Caco-2 (cell line): Measurements from ENCODE around the gene SENP7. TPM values are rescaled to one million over a fixed set of nuclear protein-coding genes. Genes with fewer than 3 reads are reported as not detected.

Experiments used
- BruUV-seq: library from RNA; stranded (reverse); fragments of 400-500 nt; replicated peaks from 2 replicates; lab custom pipeline; 2021; lab: Mats Ljungman, UMichigan
- CTCF ChIA-PET: fragments of 300-600 bp; sonication (Branson Sonifier 250); formaldehyde crosslinking; loops from one replicate; lab custom pipeline; 2022; ENCODE audit warnings: antibody characterized with exemption; lab: Charles Lee
- POLR2A ChIA-PET: fragments of 300-600 bp; sonication (Branson Sonifier 250); formaldehyde crosslinking; loops from one replicate; lab custom pipeline; 2022; ENCODE audit warnings: antibody characterized with exemption; lab: Charles Lee
- DNase-seq, 2 experiments: peaks; one replicate each; pipeline versions ENCODE4 v3.0.0 to v3.0.0-alpha.2; 2020 to 2022
- H3K27me3 ChIP-seq: replicated peaks from 2 replicates; pipeline ENCODE4 v1.6.0; 2011; ENCODE audit warnings: low read length; ENCODE audit not compliant: control insufficient read depth, insufficient read depth
- H3K36me3 ChIP-seq: 2 replicates; pipeline ENCODE4 v1.5.1; 2011; ENCODE audit warnings: low read length; ENCODE audit not compliant: control insufficient read depth, insufficient read depth
- H3K4me1 ChIP-seq: fragments of 250-450 bp; sonication (Bioruptor Pico); 2 replicates; pipeline ENCODE4 v1.5.1; 2020; ENCODE audit warnings: mild to moderate bottlenecking
- H3K4me3 ChIP-seq: 2 replicates; pipeline ENCODE4 v1.5.1; 2011; ENCODE audit warnings: low read depth, mild to moderate bottlenecking, control low read depth, low read length
- H3K9me3 ChIP-seq: fragments of 250-450 bp; sonication (Bioruptor Pico); 2 replicates; pipeline ENCODE4 v1.5.1; 2020; ENCODE audit warnings: mild to moderate bottlenecking, moderate library complexity
- H3K27ac Mint-ChIP-seq: one replicate; pipeline ENCODE4 v1.8.0; 2022; ENCODE audit warnings: mixed read lengths; ENCODE audit not compliant: unreplicated experiment
- H3K27me3 Mint-ChIP-seq: one replicate; pipeline ENCODE4 v1.8.0; 2022; ENCODE audit warnings: mixed read lengths; ENCODE audit not compliant: insufficient read depth, unreplicated experiment
- H3K36me3 Mint-ChIP-seq: one replicate; pipeline ENCODE4 v1.8.0; 2022; ENCODE audit warnings: mild to moderate bottlenecking, mixed read lengths; ENCODE audit not compliant: insufficient read depth, unreplicated experiment
- H3K4me1 Mint-ChIP-seq: one replicate; pipeline ENCODE4 v1.8.0; 2022; ENCODE audit warnings: low read depth, mixed read lengths; ENCODE audit not compliant: unreplicated experiment
- H3K4me3 Mint-ChIP-seq: one replicate; pipeline ENCODE4 v1.8.0; 2022; ENCODE audit warnings: mild to moderate bottlenecking, moderate library complexity, mixed read lengths; ENCODE audit not compliant: unreplicated experiment
- H3K9me3 Mint-ChIP-seq: one replicate; pipeline ENCODE4 v1.8.0; 2022; ENCODE audit warnings: mixed read lengths; ENCODE audit not compliant: unreplicated experiment
- intact Hi-C: fragments of 100-400 bp; cut with micrococcal nuclease; formaldehyde crosslinking; loops from one replicate; pipeline ENCODE4 v1.10.0; 2022; ENCODE audit not compliant: unreplicated experiment
- total RNA-seq: library from RNA; stranded (reverse); gene quantifications from 2 replicates; pipeline ENCODE4 v1.2.3, GENCODE V29; 2022
- TF ChIP-seq, protein P1 (sequence below), 2 experiments: fragments of 200-600 bp in 1 of 2; IDR thresholded peaks; 1 replicate in 1 of 2; 2 replicates in 1 of 2; pipeline versions ENCODE4 v1.5.1 to v1.8.0; 2011 to 2022; ENCODE audit warnings: antibody characterized with exemption in 1 of 2, control low read depth in 1 of 2, inconsistent platforms in 1 of 2, low read depth in 1 of 2, low read length in 1 of 2, mild to moderate bottlenecking in 1 of 2, moderate library complexity in 1 of 2; ENCODE audit not compliant: insufficient read depth in 1 of 2, severe bottlenecking in 1 of 2, unreplicated experiment in 1 of 2

The SENP7 gene
- total RNA-seq, 1 experiment from 2014 or later, result 8.5 TPM

DNA sequence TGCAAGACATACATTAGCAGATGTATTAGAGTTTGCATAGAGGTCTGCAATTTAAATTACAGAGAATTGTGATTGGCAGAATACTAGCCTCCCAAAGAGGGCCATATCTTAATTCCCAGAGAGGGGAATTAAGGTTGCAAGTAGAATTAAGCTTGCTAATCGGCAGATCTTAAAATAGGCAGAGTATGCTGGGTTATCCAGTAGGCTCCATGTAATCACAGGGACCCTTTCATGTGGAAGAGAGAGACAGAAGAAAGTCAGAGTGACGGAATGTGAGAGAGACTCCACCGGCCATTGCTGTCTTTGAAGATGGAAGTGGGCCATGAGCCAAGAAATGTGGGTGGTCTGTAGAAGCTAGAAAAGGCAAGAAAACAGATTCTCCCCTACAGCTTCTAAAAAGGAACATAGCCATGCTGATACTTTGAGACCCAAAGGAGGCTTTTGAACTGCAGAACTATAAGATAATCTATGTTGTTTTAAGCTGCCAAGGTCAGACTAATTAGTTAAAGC is 231.4 kb downstream of the SENP7 start:
- POLR2A ChIA-PET, result no interaction called here
- no peaks in the 10 kb centered on the region for H3K9me3 Mint-ChIP-seq
- CTCF ChIA-PET, result no interaction called here

GRCh38 chr3:101279765-101280385 is 233.1 kb downstream of the SENP7 start:
- BruUV-seq, result no TSS peak
- Histone ChIP-seq H3K4me3 (no peak overlapping the region), H3K9me3 (no peaks in the 10 kb centered on the region), H3K4me1 (no peaks in the 10 kb centered on the region), H3K27me3 (no peaks in the 10 kb centered on the region), H3K36me3 (no peaks in the 10 kb centered on the region)
- Mint-ChIP-seq H3K4me3 (no peak overlapping the region), H3K4me1 (no peaks in the 10 kb centered on the region), H3K27ac (no peak overlapping the region), H3K36me3 (no peaks in the 10 kb centered on the region), H3K9me3 (no peaks in the 10 kb centered on the region), H3K27me3 (no peaks in the 10 kb centered on the region)
- TF ChIP-seq, protein P1, sequence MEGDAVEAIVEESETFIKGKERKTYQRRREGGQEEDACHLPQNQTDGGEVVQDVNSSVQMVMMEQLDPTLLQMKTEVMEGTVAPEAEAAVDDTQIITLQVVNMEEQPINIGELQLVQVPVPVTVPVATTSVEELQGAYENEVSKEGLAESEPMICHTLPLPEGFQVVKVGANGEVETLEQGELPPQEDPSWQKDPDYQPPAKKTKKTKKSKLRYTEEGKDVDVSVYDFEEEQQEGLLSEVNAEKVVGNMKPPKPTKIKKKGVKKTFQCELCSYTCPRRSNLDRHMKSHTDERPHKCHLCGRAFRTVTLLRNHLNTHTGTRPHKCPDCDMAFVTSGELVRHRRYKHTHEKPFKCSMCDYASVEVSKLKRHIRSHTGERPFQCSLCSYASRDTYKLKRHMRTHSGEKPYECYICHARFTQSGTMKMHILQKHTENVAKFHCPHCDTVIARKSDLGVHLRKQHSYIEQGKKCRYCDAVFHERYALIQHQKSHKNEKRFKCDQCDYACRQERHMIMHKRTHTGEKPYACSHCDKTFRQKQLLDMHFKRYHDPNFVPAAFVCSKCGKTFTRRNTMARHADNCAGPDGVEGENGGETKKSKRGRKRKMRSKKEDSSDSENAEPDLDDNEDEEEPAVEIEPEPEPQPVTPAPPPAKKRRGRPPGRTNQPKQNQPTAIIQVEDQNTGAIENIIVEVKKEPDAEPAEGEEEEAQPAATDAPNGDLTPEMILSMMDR (IDR thresholded peaks at IDR 0.05; ENCODE audit: insufficient read depth in 1 of 2, low read depth in 1 of 2, low read length in 1 of 2, severe bottlenecking in 1 of 2, unreplicated experiment in 1 of 2), result no peak
- intact Hi-C loops, result no loop called here
- no peak for DNase-seq
- ChIA-PET CTCF (no interaction called here), POLR2A (no interaction called here)

More for the DNA sequence above, 231.4 kb downstream of the SENP7 start:
- Histone ChIP-seq H3K36me3 (no peaks in the 10 kb centered on the region), H3K4me3 (no peak overlapping the region), H3K27me3 (no peaks in the 10 kb centered on the region), H3K4me1 (no peaks in the 10 kb centered on the region), H3K9me3 (no peaks in the 10 kb centered on the region)
- H3K27me3 Mint-ChIP-seq, result no peaks in the 10 kb centered on the region
- intact Hi-C loops, result no loop called here
- H3K27ac Mint-ChIP-seq, result no peak overlapping the region
- no peak for DNase-seq
- H3K4me1 Mint-ChIP-seq, result no peaks in the 10 kb centered on the region
- H3K36me3 Mint-ChIP-seq, result no peaks in the 10 kb centered on the region
- TF ChIP-seq, protein P1 (IDR thresholded peaks at IDR 0.05; ENCODE audit: insufficient read depth in 1 of 2, low read depth in 1 of 2, low read length in 1 of 2, severe bottlenecking in 1 of 2, unreplicated experiment in 1 of 2), result no peak
- H3K4me3 Mint-ChIP-seq, result no peak overlapping the region
- BruUV-seq, result no TSS peak

- ChIA-PET POLR2A (no interaction called here), CTCF (no interaction called here)
- no peak overlapping the region for H3K4me3 Mint-ChIP-seq
- intact Hi-C loops, result no loop called here
- H3K27ac Mint-ChIP-seq, result no peak overlapping the region
- no TSS peak for BruUV-seq
- Histone ChIP-seq H3K4me1 (no peaks in the 10 kb centered on the region), H3K9me3 (no peaks in the 10 kb centered on the region), H3K4me3 (no peak overlapping the region), H3K27me3 (no peaks in the 10 kb centered on the region), H3K36me3 (no peaks in the 10 kb centered on the region)
- TF ChIP-seq, protein P1 (IDR thresholded peaks at IDR 0.05; ENCODE audit: insufficient read depth in 1 of 2, low read depth in 1 of 2, low read length in 1 of 2, severe bottlenecking in 1 of 2, unreplicated experiment in 1 of 2), result no peak
- no peaks in the 10 kb centered on the region for H3K27me3 Mint-ChIP-seq
- H3K4me1 Mint-ChIP-seq, result no peaks in the 10 kb centered on the region
- H3K36me3 Mint-ChIP-seq, result no peaks in the 10 kb centered on the region
- no peaks in the 10 kb centered on the region for H3K9me3 Mint-ChIP-seq
- DNase-seq, result no peak
These were observed 233.8 kb downstream of the SENP7 start for GRCh38 chr3:101279162-101279561.
